Thyroid gland (tissue), 4 donors: ENCODE measurements around the gene FAM117B.

ENCODE experiments used
- POLR2A ChIP-seq, 2 donors: fragments of 450-650 bp; IDR thresholded peaks; one replicate each; pipeline ENCODE4 v1.6.1; 2017; ENCODE audit warnings: antibody characterized with exemption in 2 of 2, mild to moderate bottlenecking in 2 of 2, moderate library complexity in 1 of 2
- TF ChIP-seq, protein P1 (sequence below), 6 experiments: fragments of 200-600 bp in 3 of 6; fragments of 450-650 bp in 3 of 6; sonication (generic) in 3 of 6; IDR thresholded peaks; one replicate each; pipeline ENCODE4 v1.5.1; 2016 to 2019; ENCODE audit warnings: antibody characterized with exemption in 6 of 6, mild to moderate bottlenecking in 2 of 6, inconsistent platforms in 1 of 6, moderate library complexity in 1 of 6

DNA sequence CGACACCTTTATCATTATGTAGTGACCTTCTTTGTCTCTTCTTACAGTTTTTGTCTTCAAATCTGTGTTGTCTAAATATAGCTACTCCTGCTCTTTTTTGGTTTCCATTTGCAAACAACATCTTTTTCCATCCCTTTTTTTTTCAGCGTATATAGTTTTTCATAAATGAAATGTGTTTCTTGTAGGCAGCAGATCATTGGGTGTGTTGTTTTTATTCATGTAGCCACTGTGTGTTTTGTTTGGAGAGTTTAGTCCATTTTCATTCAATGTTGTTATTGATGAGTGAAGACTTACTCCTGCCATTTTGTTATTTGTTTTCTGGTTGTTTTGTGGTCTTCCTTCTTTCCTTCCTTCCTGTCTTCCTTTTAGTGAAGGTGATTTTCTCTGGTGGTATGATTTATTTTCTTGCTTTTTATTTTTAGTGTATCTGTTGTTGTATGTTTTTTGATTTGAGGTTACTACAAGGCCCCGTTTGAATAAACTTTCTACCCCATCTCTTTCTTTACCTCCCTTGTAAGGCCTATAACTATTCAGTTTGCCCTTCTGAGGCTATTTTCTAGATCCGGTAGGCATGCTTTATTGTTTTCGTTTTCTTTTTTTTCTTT is 81.4 kb downstream of the FAM117B start:
- TF ChIP-seq, protein P1, sequence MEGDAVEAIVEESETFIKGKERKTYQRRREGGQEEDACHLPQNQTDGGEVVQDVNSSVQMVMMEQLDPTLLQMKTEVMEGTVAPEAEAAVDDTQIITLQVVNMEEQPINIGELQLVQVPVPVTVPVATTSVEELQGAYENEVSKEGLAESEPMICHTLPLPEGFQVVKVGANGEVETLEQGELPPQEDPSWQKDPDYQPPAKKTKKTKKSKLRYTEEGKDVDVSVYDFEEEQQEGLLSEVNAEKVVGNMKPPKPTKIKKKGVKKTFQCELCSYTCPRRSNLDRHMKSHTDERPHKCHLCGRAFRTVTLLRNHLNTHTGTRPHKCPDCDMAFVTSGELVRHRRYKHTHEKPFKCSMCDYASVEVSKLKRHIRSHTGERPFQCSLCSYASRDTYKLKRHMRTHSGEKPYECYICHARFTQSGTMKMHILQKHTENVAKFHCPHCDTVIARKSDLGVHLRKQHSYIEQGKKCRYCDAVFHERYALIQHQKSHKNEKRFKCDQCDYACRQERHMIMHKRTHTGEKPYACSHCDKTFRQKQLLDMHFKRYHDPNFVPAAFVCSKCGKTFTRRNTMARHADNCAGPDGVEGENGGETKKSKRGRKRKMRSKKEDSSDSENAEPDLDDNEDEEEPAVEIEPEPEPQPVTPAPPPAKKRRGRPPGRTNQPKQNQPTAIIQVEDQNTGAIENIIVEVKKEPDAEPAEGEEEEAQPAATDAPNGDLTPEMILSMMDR (IDR thresholded peaks at IDR 0.05), result no peak
- no peak for TF ChIP-seq POLR2A (IDR thresholded peaks at IDR 0.05)
